ENCODE measurements around the gene HSPA1A.
"Not testable (repeated sequence)": the region's sequence is repeated elsewhere in the genome, so short reads cannot be mapped to it uniquely, and the experiment has no call there.

HSPA1A gene

DNA sequence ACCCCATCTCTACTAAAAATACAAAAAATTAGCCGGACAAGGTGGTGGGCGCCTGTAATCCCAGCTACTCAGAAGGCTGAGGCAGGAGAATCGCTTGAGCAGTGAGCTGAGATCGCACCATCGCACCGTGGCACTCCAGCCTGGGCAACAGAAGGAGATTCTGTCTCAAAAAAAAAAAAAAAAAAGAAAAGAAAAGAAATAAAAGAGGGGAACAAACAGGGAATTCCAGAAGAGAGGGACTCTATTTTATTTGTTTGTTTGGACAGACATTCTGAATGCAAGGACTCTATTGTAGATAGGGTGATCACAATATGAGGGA is 21.5 kb upstream of the HSPA1A start:
- H3K36me3 Mint-ChIP-seq (ENCODE audit: low read depth), result peaks cover 46% of the 10 kb centered on the region
- not testable (repeated sequence) for DNase-seq (ENCODE audit: low spot score); H3K27me3 Mint-ChIP-seq (ENCODE audit: low read depth); H3K9me3 Mint-ChIP-seq
- peak overlapping the region; percentile 79 for H3K4me3 Mint-ChIP-seq
- peaks cover 28% of the 10 kb centered on the region for H3K4me1 Mint-ChIP-seq (ENCODE audit: low read depth)
- peak overlapping the region; percentile 71 for H3K27ac Mint-ChIP-seq

DNA sequence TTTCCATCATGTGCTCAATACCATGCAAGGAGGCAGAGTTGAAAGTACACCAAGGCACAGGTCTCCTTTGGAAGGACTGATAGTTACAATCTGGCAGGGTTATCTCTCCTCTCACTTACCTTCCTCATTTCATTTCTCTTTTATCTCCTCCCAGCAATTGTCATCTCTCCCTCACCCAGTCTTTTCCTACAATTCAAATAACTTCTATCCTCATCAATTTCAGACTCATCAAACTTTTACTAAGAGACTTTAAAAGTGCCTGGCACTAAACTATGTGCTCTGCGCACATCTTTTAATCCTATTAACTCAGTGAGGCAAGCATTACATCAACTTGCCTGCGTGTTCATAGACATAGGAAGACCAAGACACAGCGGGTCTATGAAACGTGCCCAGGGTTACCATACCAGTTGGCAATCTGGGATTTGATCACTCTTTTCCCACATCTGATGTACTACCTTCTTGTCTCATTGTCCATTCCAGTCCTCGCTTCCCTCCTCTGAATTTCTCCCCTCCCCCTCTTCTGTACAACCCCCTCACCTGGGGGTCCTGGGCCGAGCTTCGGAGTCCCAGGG is 21.0 kb upstream of the HSPA1A start:
- Mint-ChIP-seq H3K9me3 (no peaks in the 10 kb centered on the region), H3K4me1 (ENCODE audit: low read depth) (peaks cover 28% of the 10 kb centered on the region), H3K27me3 (ENCODE audit: low read depth) (no peaks in the 10 kb centered on the region), H3K36me3 (ENCODE audit: low read depth) (peaks cover 42% of the 10 kb centered on the region), H3K4me3 (peak overlapping the region; percentile 79), H3K27ac (peak overlapping the region; percentile 71)
- DNase-seq (ENCODE audit: low spot score), result no peak

DNA sequence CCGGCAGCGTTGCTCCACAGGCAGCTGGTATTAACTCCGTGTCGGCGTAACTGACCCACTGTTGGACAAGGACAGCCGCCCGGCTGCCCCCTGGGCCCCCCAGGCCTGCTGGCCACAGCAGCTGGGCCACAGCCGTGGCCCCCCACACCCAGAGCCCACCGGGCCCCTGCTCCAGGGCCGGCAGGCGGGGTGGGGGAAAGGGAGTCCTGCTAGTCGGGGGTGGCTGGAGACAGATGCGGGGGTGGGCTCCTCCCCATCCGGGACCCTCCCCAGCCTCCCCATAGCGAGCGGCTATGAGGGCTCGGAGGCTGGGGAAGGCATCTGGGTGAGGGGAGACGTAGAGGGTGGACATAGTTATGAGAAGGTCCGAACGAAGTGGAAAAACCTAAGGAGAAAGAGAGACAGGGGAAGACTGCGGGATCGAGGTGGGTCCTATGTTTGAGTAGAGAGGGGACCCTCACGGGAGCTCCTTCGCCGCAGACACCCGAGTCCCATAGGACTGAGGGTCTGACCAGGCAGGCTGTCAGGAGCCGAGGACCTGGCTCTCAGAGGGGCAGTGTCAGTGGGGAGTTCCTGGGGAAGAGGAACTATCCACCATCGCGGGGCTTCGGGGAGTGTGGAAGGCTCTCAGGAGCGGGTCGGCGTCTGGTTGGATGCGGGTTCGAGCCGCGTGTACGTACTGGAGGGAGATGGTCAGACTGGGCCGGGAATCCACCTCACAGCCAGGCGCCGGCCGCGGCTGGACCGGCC is 20.3 kb upstream of the HSPA1A start:
- Mint-ChIP-seq H3K36me3 (ENCODE audit: low read depth) (peaks cover 38% of the 10 kb centered on the region), H3K27me3 (ENCODE audit: low read depth) (no peaks in the 10 kb centered on the region), H3K4me3 (peak overlapping the region; percentile 79), H3K9me3 (no peaks in the 10 kb centered on the region), H3K27ac (peak overlapping the region; percentile 96), H3K4me1 (ENCODE audit: low read depth) (peaks cover 25% of the 10 kb centered on the region)
- DNase-seq (ENCODE audit: low spot score), result no peak

DNA sequence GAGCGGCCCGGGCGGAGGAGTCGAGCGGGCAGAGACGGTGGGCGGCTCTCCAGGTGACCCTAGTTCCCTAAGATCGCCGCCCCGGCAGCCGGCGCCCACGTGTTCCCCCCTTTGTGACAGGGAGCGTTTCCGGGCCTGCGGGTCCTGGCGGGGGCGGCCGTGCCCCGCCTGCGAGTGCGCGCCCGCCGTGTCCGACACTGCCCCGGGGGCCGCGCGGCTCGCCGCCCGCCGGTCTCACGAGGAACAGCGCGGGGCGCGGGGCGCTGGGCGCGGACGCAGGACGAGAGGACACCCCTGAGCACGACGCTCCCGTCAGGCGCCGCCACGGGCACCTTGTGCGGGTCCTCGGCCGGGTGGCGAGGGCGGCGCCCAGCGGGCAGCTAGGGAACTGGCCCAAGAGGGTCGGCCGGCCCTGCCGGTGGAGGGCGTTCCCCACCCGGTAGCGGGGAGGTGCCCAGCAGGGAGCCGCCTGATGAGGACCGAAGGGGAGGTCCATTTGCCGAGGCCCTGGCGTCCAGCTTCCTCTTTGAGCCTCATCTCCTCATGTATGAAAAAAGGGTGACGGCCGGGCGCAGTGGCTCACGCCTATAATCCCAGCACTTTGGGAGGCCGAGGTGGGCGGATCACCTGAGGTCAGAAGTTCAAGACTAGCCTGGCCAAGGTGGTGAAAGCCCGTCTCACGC is 19.6 kb upstream of the HSPA1A start, which contains the start of gene VARS1:
Gene VARS1, minus strand, starts transcription at position 137 of the 683 bp plus-strand sequence. CDS start 535 bp downstream, outside the sequence.
- DNase-seq (ENCODE audit: low spot score), result peak; percentile 87
- Mint-ChIP-seq H3K36me3 (ENCODE audit: low read depth) (peaks cover 34% of the 10 kb centered on the region), H3K9me3 (no peaks in the 10 kb centered on the region), H3K4me3 (peak within 1 kb of the TSS; percentile 79), H3K27ac (peak within 1 kb of the TSS; percentile 96), H3K4me1 (ENCODE audit: low read depth) (peaks cover 24% of the 10 kb centered on the region), H3K27me3 (ENCODE audit: low read depth) (no peaks in the 10 kb centered on the region)

DNA sequence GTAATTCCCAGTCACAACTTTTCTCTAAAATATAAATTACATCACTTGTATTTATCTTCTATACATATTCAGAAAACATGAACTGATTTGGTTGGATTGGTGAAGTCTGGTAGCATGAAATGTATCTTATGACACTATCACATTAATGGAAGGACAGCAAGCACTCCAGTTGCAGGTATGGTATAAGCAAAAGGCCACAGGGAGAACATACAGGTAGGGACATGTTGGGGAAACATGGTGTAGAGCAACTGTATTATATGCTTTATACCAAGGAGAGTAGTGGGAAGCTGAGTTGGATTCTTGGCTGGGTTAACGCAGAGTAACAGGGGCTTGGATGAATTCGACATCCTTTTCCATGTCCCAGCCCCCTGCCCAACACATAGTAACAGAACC is 18.4 kb upstream of the HSPA1A start:
- Mint-ChIP-seq H3K27ac (peak overlapping the region; percentile 90), H3K4me3 (peak overlapping the region; percentile 37), H3K4me1 (ENCODE audit: low read depth) (peaks cover 23% of the 10 kb centered on the region), H3K9me3 (no peaks in the 10 kb centered on the region), H3K36me3 (ENCODE audit: low read depth) (peaks cover 33% of the 10 kb centered on the region), H3K27me3 (ENCODE audit: low read depth) (no peaks in the 10 kb centered on the region)
- DNase-seq (ENCODE audit: low spot score), result no peak

DNA sequence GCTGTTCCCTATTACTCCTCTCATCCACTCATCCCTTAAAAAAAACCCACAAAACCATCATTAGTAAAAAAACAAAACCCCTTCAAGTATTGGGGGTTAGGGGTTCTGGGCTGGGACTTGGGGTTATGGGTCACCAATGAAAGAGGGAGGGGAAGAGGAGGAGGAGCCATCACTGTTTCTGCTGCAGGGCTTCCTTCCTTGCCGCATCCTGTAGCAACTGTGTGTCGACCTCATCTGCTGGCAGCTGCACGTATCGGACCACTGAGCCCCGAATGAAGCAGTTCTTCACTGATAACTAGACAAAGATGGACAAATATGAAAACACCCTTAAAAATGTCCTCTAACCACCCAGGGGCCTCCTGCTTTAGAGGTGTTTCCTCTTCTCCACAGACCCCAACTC is 17.8 kb upstream of the HSPA1A start:
- Mint-ChIP-seq H3K9me3 (no peaks in the 10 kb centered on the region), H3K27ac (peak overlapping the region; percentile 90), H3K4me3 (peak overlapping the region; percentile 68), H3K36me3 (ENCODE audit: low read depth) (peaks cover 30% of the 10 kb centered on the region), H3K4me1 (ENCODE audit: low read depth) (peaks cover 23% of the 10 kb centered on the region), H3K27me3 (ENCODE audit: low read depth) (no peaks in the 10 kb centered on the region)
- no peak for DNase-seq (ENCODE audit: low spot score)

DNA sequence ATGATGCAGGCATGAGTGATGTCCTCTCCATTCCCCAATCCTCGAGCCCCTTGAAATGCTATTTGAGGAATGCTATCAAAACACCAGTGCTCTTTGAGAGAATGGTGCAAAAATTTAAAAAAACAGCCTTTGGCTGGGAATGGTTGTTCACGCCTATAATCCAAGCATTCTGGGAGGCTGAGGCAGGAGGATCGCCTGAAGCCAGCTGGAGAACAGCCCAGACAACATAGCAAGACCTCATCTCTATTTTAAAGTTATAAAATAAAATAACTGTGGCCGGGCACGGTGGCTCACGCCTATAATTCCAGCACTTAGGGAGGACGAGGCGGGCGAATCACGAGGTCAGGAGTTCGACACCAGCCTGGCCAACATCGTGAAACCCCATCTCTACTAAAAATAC is 15.6 kb upstream of the HSPA1A start:
- H3K4me1 Mint-ChIP-seq (ENCODE audit: low read depth), result peaks cover 22% of the 10 kb centered on the region
- no peaks in the 10 kb centered on the region for H3K27me3 Mint-ChIP-seq (ENCODE audit: low read depth)
- DNase-seq (ENCODE audit: low spot score), result no peak
- no peak overlapping the region for H3K4me3 Mint-ChIP-seq
- H3K27ac Mint-ChIP-seq, result no peak overlapping the region
- no peaks in the 10 kb centered on the region for H3K9me3 Mint-ChIP-seq
- H3K36me3 Mint-ChIP-seq (ENCODE audit: low read depth), result peaks cover 30% of the 10 kb centered on the region

DNA sequence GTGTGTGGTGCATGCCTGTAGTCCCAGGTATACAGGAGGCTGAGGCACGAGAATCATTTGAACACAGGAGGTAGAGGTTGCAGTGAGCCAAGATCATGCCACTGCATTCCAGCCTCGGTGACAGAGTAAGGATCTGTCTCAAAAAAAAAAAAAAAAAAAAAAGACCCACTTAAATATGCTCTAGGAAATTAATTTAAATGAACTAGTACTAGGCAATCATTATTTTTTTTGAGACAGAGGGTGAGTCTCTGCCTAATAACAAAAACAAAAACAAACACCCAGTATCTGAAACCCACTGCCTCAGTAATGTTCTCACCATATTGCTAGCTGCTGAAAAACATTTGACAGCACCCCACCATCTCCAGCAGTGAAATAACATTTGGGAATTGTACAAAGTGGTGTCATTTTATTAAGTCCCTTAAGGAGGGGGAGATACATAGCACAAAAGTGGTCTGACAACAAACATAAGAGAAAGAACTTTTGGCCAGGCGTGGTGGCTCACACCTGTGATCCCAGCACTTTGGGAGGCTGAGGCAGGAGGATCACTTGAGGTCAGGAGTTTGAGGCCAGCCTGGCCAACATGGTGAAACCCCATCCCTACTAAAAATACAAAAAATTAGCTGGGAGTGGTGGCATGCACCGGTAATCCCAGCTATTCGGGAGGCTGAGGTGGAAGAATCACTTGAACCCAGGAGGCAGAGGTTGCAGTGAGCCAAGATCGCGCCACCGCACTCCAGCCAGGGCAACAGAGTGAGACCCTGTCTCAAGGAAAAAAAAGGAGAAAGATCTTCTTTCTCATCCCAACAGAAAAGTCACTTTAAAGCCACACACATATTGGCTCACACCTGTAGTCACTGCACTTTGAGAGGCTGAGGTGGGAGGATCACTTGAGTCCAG is 14.1 kb upstream of the HSPA1A start:
- H3K36me3 Mint-ChIP-seq (ENCODE audit: low read depth), result peaks cover 30% of the 10 kb centered on the region
- not testable (repeated sequence) for H3K4me3 Mint-ChIP-seq; H3K9me3 Mint-ChIP-seq; H3K27me3 Mint-ChIP-seq (ENCODE audit: low read depth); DNase-seq (ENCODE audit: low spot score); H3K27ac Mint-ChIP-seq
- peaks cover 27% of the 10 kb centered on the region for H3K4me1 Mint-ChIP-seq (ENCODE audit: low read depth)

DNA sequence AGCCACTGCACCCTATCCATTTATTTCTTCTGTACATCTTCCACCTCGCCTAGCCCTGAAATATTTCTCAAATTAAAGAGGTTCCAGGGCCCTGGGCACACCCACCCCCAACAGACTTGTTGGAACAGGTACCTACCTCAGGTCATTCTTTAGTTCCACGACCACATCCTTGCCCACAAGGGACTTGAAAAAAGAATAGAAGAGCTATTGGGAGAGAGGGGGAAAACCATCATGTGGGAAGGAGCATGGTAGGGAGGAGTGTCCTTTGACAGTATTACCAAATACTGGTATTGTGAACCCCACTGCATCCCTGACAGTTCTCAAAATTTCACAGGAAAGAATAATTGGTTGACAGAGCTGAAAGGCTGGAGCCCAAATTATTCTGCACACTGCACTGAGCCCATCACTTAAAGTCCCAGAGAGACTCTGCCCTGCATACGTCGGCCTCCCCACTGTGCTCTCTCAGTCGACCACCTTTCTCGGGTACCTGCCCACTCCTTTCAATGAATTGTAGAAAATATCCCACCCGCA is 9.3 kb upstream of the HSPA1A start:
- H3K4me3 Mint-ChIP-seq, result peak overlapping the region; percentile 97
- no peaks in the 10 kb centered on the region for H3K9me3 Mint-ChIP-seq
- peaks cover 18% of the 10 kb centered on the region for H3K4me1 Mint-ChIP-seq (ENCODE audit: low read depth)
- H3K27me3 Mint-ChIP-seq (ENCODE audit: low read depth), result no peaks in the 10 kb centered on the region
- no peak for DNase-seq (ENCODE audit: low spot score)
- peaks cover 32% of the 10 kb centered on the region for H3K36me3 Mint-ChIP-seq (ENCODE audit: low read depth)
- H3K27ac Mint-ChIP-seq, result peak overlapping the region; percentile 91

DNA sequence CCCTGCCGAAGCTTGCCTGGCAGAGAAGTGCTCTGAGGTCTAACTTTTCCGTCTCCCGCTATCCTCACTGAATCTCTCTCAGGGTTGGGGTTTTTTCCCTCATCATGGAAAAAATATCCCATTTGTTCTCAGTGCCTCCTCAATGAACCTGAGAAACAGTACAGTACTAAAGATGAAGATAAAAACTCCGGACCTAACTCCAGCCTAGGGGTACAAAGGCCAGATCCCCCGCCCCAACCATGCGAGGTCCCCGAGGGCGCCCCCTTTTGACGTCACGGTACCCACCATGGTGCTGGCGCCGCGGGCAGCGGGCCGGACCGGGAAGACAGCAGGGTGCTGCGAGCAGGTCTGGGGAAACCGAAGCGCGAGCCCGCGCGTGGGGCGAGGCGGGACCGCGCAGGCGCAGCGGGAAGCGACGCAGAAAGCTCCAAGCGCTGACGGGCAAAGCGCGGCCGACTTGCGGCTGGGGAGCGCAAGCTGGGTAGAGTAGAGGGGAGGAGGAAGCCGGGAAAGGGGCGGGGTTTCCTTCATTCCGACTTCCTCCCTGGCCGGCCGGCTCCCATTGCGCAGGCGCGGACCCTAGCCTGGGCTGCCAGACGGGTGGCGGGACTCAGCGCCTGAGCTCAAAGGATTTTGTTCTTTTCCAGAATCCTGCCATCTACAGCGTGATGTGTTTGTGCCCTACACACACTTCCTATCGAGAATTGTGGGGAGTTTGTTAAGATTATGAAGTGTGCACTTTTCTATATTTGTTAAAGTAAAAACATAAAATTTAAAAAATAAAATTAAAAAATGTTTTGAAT is 8.7 kb upstream of the HSPA1A start, which contains the start of gene LSM2:
Gene LSM2, minus strand, starts transcription at position 497 of the 803 bp plus-strand sequence. Its CDS starts 209 bp downstream, at position 288.
- H3K36me3 Mint-ChIP-seq (ENCODE audit: low read depth), result peaks cover 31% of the 10 kb centered on the region
- DNase-seq (ENCODE audit: low spot score), result peak; percentile 98
- no peaks in the 10 kb centered on the region for H3K27me3 Mint-ChIP-seq (ENCODE audit: low read depth)
- H3K4me3 Mint-ChIP-seq, result peak within 1 kb of the TSS; percentile 97
- peak within 1 kb of the TSS; percentile 91 for H3K27ac Mint-ChIP-seq
- H3K9me3 Mint-ChIP-seq, result no peaks in the 10 kb centered on the region
- H3K4me1 Mint-ChIP-seq (ENCODE audit: low read depth), result peaks cover 15% of the 10 kb centered on the region

DNA sequence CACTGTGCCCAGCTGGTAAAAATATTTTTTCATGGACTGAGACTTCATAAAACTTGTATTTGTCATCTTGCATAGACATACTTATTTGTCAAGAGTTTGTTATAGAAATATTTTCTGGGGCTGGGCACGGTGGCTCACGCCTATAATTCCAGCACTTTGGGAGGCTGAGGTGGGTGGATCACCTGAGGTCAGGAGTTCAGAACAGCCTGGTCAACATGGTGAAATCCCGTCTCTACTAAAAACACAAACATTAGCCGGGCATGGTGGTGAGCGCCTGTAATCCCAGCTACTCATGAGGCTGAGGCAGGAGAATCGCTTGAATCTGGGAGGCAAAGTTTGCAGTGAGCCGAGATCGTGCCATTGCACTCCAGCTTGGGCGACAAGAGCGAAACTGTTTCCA is 6.7 kb upstream of the HSPA1A start:
- Mint-ChIP-seq H3K36me3 (ENCODE audit: low read depth) (peaks cover 21% of the 10 kb centered on the region), H3K4me1 (ENCODE audit: low read depth) (peaks cover 22% of the 10 kb centered on the region)
- not testable (repeated sequence) for H3K27ac Mint-ChIP-seq

DNA sequence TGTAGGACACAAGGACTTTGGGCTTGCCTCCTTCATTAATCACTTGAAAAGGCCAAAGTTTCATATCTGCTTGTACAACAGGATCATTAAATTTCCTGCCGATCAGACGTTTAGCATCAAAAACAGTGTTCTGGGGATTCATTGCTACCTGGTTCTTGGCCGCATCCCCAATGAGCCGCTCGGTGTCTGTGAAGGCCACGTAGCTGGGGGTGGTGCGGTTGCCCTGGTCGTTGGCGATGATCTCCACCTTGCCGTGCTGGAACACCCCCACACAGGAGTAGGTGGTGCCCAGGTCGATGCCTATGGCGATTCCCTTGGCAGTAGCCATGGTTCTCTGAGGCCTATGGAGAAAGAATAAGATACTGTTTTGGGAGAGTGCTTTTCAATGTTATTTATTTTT is 3.7 kb upstream of the HSPA1A start:
- no peaks in the 10 kb centered on the region for H3K27me3 Mint-ChIP-seq (ENCODE audit: low read depth)
- H3K36me3 Mint-ChIP-seq (ENCODE audit: low read depth), result peaks cover 12% of the 10 kb centered on the region
- no peak overlapping the region for H3K27ac Mint-ChIP-seq
- H3K4me3 Mint-ChIP-seq, result no peak overlapping the region
- no peak for DNase-seq (ENCODE audit: low spot score)
- peaks cover 25% of the 10 kb centered on the region for H3K4me1 Mint-ChIP-seq (ENCODE audit: low read depth)
- no peaks in the 10 kb centered on the region for H3K9me3 Mint-ChIP-seq

More for the DNA sequence above, 6.7 kb upstream of the HSPA1A start:
- H3K9me3 Mint-ChIP-seq; H3K4me3 Mint-ChIP-seq; H3K27me3 Mint-ChIP-seq (ENCODE audit: low read depth); DNase-seq (ENCODE audit: low spot score): not testable (repeated sequence)

DNA sequence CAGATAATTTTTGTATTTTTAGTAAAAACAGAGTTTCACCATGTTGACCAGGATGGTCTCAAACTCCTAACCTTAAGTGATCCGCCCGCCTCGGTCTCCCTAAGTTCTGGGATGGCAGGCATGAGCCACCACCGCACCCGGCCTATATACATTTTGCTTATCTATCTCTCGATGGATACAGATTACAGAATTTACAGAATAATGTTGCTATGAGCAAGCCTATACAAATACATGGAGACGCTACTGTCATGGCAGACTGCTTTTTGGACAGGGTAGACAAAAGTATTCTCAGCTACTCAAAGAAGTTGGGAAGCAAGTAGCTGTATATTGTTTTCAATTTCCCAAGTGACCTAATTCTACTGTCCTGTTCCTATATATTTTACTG is 1.9 kb upstream of the HSPA1A start:
- peaks cover 30% of the 10 kb centered on the region for H3K4me1 Mint-ChIP-seq (ENCODE audit: low read depth)
- H3K27me3 Mint-ChIP-seq (ENCODE audit: low read depth), result no peaks in the 10 kb centered on the region
- peak overlapping the region; percentile 84 for H3K27ac Mint-ChIP-seq
- peak overlapping the region; percentile 91 for H3K4me3 Mint-ChIP-seq
- no peak for DNase-seq (ENCODE audit: low spot score)
- peaks cover 21% of the 10 kb centered on the region for H3K36me3 Mint-ChIP-seq (ENCODE audit: low read depth)
- H3K9me3 Mint-ChIP-seq, result no peaks in the 10 kb centered on the region
